Measurements from ENCODE around the gene MCF2L2. TPM values are rescaled to one million over a fixed set of nuclear protein-coding genes. Genes with fewer than 3 reads are reported as not detected.

The MCF2L2 gene
- total RNA-seq, 1 experiment from 2014 or later, result 3.9 TPM

GRCh38 chr3:183313764-183314163, 114.7 kb downstream of the MCF2L2 start:
- H3K27me3 Mint-ChIP-seq (ENCODE audit: insufficient read depth, unreplicated experiment), result no peaks in the 10 kb centered on the region
- TF ChIP-seq CTCF (IDR thresholded peaks at IDR 0.05; ENCODE audit: insufficient read depth in 1 of 2, low read depth in 1 of 2, low read length in 1 of 2, severe bottlenecking in 1 of 2, unreplicated experiment in 1 of 2), result no peak
- no peak for DNase-seq
- intact Hi-C loops (cut with micrococcal nuclease; ENCODE audit: unreplicated experiment), result no loop called here
- peaks cover 8% of the 10 kb centered on the region for H3K4me1 Mint-ChIP-seq (ENCODE audit: low read depth, unreplicated experiment)
- peaks cover 12% of the 10 kb centered on the region for H3K36me3 Mint-ChIP-seq (ENCODE audit: insufficient read depth, unreplicated experiment)
- Histone ChIP-seq H3K36me3 (ENCODE audit: control insufficient read depth, insufficient read depth, low read length) (no peaks in the 10 kb centered on the region), H3K9me3 (no peaks in the 10 kb centered on the region), H3K27me3 (replicated peaks; ENCODE audit: control insufficient read depth, insufficient read depth, low read length) (no peaks in the 10 kb centered on the region), H3K4me1 (peaks cover 20% of the 10 kb centered on the region), H3K4me3 (ENCODE audit: low read depth, low read length) (no peak overlapping the region)
- no TSS peak for BruUV-seq (replicated peaks)
- H3K9me3 Mint-ChIP-seq (ENCODE audit: unreplicated experiment), result no peaks in the 10 kb centered on the region
- H3K4me3 Mint-ChIP-seq (ENCODE audit: unreplicated experiment), result no peak overlapping the region
- CTCF ChIA-PET, result no interaction called here
- H3K27ac Mint-ChIP-seq (ENCODE audit: unreplicated experiment), result no peak overlapping the region
- POLR2A ChIA-PET, result no interaction called here

GRCh38 chr3:183313351-183313750, 115.1 kb downstream of the MCF2L2 start:
- CTCF ChIA-PET, result no interaction called here
- H3K27ac Mint-ChIP-seq (ENCODE audit: unreplicated experiment), result no peak overlapping the region

GRCh38 chr3:183312433-183312832, 116.0 kb downstream of the MCF2L2 start:
- Mint-ChIP-seq H3K27ac (ENCODE audit: unreplicated experiment) (no peak overlapping the region), H3K4me3 (ENCODE audit: unreplicated experiment) (no peak overlapping the region), H3K27me3 (ENCODE audit: insufficient read depth, unreplicated experiment) (no peaks in the 10 kb centered on the region), H3K36me3 (ENCODE audit: insufficient read depth, unreplicated experiment) (peaks cover 12% of the 10 kb centered on the region), H3K4me1 (ENCODE audit: low read depth, unreplicated experiment) (peaks cover 16% of the 10 kb centered on the region), H3K9me3 (ENCODE audit: unreplicated experiment) (no peaks in the 10 kb centered on the region)
- intact Hi-C loops (cut with micrococcal nuclease; ENCODE audit: unreplicated experiment), result no loop called here
- Histone ChIP-seq H3K27me3 (replicated peaks; ENCODE audit: control insufficient read depth, insufficient read depth, low read length) (no peaks in the 10 kb centered on the region), H3K9me3 (0 out of 2 replicates have a peak, but pooled peaks cover 4% of the 10 kb centered on the region), H3K4me1 (peaks cover 29% of the 10 kb centered on the region), H3K36me3 (ENCODE audit: control insufficient read depth, insufficient read depth, low read length) (no peaks in the 10 kb centered on the region), H3K4me3 (ENCODE audit: low read depth, low read length) (no peak overlapping the region)
- no TSS peak for BruUV-seq (replicated peaks)
- ChIA-PET CTCF (no interaction called here), POLR2A (no interaction called here)
- DNase-seq, result no peak
- TF ChIP-seq CTCF (IDR thresholded peaks at IDR 0.05; ENCODE audit: insufficient read depth in 1 of 2, low read depth in 1 of 2, low read length in 1 of 2, severe bottlenecking in 1 of 2, unreplicated experiment in 1 of 2), result no peak

More at GRCh38 chr3:183313351-183313750, 115.1 kb downstream of the MCF2L2 start:
- no TSS peak for BruUV-seq (replicated peaks)
- H3K36me3 Mint-ChIP-seq (ENCODE audit: insufficient read depth, unreplicated experiment), result peaks cover 12% of the 10 kb centered on the region
- H3K27me3 Mint-ChIP-seq (ENCODE audit: insufficient read depth, unreplicated experiment), result no peaks in the 10 kb centered on the region
- Histone ChIP-seq H3K4me3 (ENCODE audit: low read depth, low read length) (no peak overlapping the region), H3K4me1 (peaks cover 21% of the 10 kb centered on the region), H3K9me3 (0 out of 2 replicates have a peak, but pooled peaks cover 2% of the 10 kb centered on the region), H3K36me3 (ENCODE audit: control insufficient read depth, insufficient read depth, low read length) (no peaks in the 10 kb centered on the region), H3K27me3 (replicated peaks; ENCODE audit: control insufficient read depth, insufficient read depth, low read length) (no peaks in the 10 kb centered on the region)
- H3K4me1 Mint-ChIP-seq (ENCODE audit: low read depth, unreplicated experiment), result peaks cover 8% of the 10 kb centered on the region
- TF ChIP-seq CTCF (IDR thresholded peaks at IDR 0.05; ENCODE audit: insufficient read depth in 1 of 2, low read depth in 1 of 2, low read length in 1 of 2, severe bottlenecking in 1 of 2, unreplicated experiment in 1 of 2), result no peak
- intact Hi-C loops (cut with micrococcal nuclease; ENCODE audit: unreplicated experiment), result no loop called here
- no peak overlapping the region for H3K4me3 Mint-ChIP-seq (ENCODE audit: unreplicated experiment)
- DNase-seq, result no peak
- POLR2A ChIA-PET, result no interaction called here
- H3K9me3 Mint-ChIP-seq (ENCODE audit: unreplicated experiment), result no peaks in the 10 kb centered on the region

Measured in Caco-2 (cell line).